Activated gamma-delta T cell treated with Interleukin-2 at 50 U/mL for 16 hours (primary cell): ENCODE measurements around the gene TMEM178B.

Source experiments
- DNase-seq: peaks from one replicate; pipeline ENCODE4 v3.0.0-alpha.2; 2020

The TMEM178B gene

GRCh38 chr7:141495057-141495456 lies 421.2 kb downstream of the TMEM178B start:
- no peak for DNase-seq

- no peak for DNase-seq
These were observed 423.5 kb downstream of the TMEM178B start for GRCh38 chr7:141497391-141497790.

DNA sequence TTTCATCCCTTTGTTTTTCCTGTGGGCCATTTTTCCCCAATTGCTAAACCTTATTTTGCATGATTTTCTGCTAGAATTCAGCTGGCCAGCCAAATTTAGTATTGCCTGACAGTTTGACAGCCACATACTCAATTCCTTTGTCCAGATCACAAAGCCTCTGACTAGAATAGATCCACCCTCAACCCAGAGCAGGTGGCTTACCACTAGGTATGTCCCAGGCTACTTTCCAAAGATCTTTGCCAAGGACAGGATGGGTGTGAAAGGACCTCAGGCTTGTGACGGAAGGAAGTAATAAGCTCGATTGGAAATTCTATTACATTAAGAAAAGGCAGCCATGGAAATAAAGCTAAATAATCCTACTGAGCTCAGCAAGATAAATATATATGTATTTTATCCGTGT lies 426.7 kb downstream of the TMEM178B start:
- DNase-seq, result no peak

DNA sequence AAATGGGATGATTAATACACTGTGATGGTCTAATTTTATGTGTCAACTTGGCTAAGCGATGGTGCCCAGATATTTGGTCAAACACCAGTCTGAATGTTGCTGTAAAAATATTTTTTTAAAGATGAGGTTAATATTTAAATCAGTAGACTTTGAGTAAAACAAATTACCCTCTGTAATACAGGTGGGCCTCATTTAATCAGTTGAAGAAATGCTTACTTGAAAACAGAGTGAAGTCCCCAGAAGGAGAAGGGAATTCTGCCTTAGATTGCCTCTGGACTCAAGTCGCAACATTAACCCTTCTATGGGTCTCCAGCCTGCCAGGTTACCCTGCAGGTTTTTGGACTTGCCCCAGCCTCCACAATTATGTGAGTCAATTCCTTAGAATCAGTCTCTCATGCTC lies 427.6 kb downstream of the TMEM178B start:
- DNase-seq, result no peak

- no peak for DNase-seq
These were observed 437.4 kb downstream of the TMEM178B start for GRCh38 chr7:141511316-141511675.

DNA sequence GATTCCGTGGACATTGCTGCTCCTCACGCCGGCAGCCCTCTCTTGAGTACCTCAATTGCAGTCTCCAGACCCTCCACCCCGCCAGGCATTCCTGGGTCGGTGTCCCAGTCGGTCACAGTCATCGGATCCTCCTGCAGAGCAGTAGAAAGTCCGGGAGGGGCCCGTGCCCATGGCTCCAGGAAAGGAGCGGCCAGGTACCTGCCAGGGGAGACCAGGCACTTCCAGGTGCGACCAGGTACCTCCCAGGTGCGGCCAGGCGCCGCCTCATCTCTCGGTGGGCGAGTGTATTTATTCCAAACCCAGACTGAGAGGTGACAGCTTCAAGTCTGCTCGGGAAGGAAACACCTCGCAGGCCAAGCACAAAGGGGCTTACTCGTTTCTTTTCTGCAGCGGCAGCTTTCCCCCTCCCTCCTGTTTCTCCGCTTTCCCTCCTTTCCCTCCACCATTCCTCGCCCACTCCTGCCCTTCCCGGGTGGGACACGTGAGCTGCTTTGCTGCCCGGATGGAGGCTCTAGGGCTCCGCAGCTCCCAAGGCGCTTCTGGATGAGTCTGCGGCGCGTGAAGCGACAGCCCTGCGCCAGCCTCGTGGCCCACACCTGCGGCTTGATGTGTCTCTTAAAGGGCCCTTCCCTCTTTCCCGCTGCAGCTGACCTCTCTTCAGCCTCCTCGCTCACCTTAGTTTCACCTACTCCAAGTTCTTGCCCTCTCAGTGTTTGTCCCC lies 438.0 kb downstream of the TMEM178B start:
- no peak for DNase-seq

DNA sequence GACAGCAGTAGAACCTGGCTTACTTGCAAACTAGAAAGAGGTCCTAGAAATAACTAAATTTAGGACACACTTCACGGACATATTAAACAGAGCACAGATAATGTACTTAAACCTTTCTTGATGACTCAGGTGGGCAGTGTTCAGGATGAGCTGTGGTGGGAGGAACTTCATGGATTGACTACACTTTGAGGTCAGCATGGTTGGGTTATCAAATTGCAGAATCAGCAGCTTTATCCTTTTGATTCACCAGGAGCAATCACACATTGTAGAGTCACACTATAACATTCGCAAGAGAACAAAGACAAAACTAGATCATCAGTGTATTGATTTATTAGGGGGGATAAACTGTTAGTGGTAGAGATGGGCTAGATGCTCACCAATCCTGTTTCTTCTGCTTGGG lies 438.7 kb downstream of the TMEM178B start:
- no peak for DNase-seq

DNA sequence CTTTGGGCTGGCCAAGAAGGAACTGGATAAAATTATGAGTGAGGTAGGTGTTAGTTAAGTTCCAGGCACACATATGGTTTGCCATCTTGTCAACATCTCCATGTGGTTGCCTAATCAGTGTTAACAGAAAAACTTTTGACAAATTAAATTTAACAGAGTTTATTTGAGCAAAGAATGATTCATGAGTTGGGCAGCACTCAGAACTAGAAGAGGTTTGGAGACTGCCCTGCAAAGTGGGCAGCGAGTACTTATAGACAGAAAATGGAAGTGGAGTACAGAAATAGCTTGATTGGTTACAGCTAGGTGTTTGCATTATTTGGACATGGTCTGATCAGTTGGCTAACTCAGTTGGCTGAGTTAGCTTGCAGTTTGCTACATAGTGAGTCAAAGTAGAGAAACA lies 439.9 kb downstream of the TMEM178B start:
- no peak for DNase-seq

GRCh38 chr7:141515941-141516340 lies 442.1 kb downstream of the TMEM178B start:
- no peak for DNase-seq

DNA sequence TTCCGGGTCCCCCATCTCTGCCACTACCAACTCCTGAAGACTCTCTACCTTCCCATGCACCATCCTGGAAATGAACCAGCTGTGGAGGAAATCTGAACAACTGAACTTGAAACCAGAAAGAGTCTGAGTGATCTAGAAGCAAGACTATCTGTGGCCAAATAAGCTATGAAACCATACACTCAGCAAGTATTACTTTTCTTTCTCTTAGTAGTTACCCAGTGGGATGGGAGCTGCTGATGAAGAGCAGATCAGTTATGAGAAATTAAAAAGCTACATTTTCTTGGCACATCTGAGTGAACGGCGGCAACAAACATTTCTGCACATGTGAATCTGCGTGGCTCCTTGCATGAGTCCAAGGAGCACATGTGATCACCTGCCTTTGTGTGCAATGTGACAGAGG lies 445.8 kb downstream of the TMEM178B start:
- no peak for DNase-seq

DNA sequence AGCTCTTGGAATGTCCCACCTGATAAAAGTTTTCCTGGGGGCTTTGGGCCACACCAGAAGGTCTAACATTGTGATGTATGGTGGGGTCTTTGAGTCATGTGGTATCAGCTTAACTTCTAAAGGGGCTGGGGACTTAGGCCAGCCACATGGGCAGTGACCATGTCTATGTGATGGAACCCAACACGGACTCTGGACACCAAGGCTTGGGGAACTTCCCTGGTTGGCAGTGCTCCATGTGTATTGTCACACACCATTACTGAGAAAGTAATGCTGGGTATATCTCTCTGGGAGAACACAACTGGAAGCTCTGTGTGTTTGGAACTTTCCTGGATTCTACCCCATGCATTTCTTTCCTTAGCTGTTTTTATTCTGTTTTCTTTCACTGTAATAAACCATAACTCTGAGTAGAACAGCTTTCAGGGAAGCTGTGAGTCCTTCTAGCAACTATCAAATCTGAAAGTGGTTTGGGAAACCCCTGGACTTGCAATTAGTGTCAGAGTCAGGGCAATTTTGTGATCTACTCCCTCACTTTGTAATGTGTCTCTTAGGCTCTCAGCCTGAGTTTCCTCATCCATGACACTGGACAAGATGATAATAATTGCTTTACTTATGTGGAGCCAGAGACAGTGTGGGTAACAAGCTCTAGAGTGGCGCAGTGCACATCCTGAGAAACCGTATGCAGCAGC lies 448.9 kb downstream of the TMEM178B start:
- DNase-seq, result no peak

DNA sequence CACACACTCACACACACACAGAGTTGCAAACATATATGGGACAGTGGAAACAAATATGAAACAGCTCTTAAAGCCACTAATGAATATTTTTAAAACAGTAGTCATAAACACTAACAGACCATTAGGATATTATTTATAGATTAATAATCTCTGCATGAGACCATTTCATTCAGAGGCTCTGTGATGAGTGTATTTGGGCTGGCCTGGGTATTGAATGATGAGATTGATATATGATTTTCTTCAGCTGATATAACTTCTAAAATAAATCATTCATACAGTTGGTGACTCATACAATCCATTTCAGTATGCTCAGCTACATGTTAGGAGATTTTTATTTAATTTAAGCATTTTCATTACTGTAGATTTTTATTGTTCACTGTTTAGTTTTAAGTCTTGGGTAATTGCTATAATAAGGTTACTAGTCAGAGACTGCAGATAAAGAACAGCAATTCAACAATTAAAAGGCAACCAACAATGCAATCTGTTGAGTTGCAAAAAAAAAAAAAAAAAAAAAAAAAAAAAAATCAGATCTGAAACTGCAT lies 452.2 kb downstream of the TMEM178B start:
- DNase-seq, result no peak

- DNase-seq, result no peak
These were observed 453.2 kb downstream of the TMEM178B start for GRCh38 chr7:141527076-141527475.

DNA sequence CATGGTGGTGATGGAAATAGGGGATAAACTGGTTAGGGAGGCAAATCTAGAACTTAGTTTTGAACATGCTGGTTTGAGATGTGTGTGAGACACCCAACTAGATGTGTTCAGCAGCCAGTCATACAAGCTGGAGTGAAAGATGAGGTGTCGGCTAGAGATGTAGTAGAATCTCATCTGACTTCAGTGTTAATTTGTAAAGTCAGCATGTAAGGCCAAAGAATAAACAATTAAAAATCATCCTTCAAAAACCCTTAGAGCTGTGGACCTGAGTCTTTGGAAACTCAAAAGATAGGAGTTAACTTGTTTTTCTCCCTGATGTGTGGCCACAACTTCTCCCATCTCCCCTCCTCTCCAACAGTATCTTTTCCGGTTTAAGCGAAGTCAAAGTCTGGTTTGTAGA lies 454.5 kb downstream of the TMEM178B start:
- DNase-seq, result no peak
